GM12878 (cell line): ENCODE measurements around the gene SCRN2. TPM values are rescaled to one million over a fixed set of nuclear protein-coding genes. Genes with fewer than 3 reads are reported as not detected.
A peak's percentile ranks its signal among the peaks of the same experiment; 100 is the strongest.

ENCODE experiments used
- ATAC-seq: fragments of 200-7000 bp; cut with Tn5 transposase; 3 replicates; pipeline ENCODE4 v1.9.1; 2020; ENCODE audit warnings: mild to moderate bottlenecking, moderate library complexity
- BruUV-seq: library from RNA; stranded (reverse); fragments of 400-500 nt; replicated peaks from 2 replicates; lab custom pipeline; 2021; lab: Mats Ljungman, UMichigan
- CTCF ChIA-PET: fragments of 300-600 bp; sonication (Branson Sonifier 250); formaldehyde crosslinking; extraction: SDS; loops from one replicate; lab custom pipeline; 2021; ENCODE audit warnings: inconsistent platforms; lab: Yijun Ruan, JAX
- POLR2A ChIA-PET: fragments of 350-600 bp; formaldehyde crosslinking; extraction: SDS; loops from one replicate; lab custom pipeline; 2021; ENCODE audit warnings: inconsistent platforms; lab: Charles Lee
- RAD21 ChIA-PET: fragments of 300-600 bp; sonication (Branson Sonifier 250); formaldehyde crosslinking; loops from one replicate; lab custom pipeline; 2023; ENCODE audit warnings: antibody characterized with exemption; ENCODE audit not compliant: unreplicated experiment; lab: Charles Lee
- SMC1A ChIA-PET: fragments of 300-600 bp; sonication (Branson Sonifier 250); formaldehyde crosslinking; loops from one replicate; lab custom pipeline; 2023; ENCODE audit not compliant: unreplicated experiment, uncharacterized antibody; lab: Charles Lee
- DNase-seq: peaks from one replicate; pipeline ENCODE4 v3.0.0-alpha.2; 2011; ENCODE audit warnings: low read depth, low spot score
- FAIRE-seq: peaks from 3 replicates; lab custom pipeline; 2011; peaks lifted over from hg19 to GRCh38; lab: Jason Lieb, UNC
- H2AFZ ChIP-seq: 2 replicates; pipeline ENCODE4 v1.6.0; 2011; ENCODE audit warnings: low read depth, low read length, control low read depth; ENCODE audit not compliant: control insufficient read depth
- H3K27ac ChIP-seq: 2 replicates; pipeline ENCODE4 v1.5.1; 2011; ENCODE audit warnings: control low read depth; ENCODE audit not compliant: control insufficient read depth, insufficient read depth
- H3K27me3 ChIP-seq, 2 experiments: replicated peaks in 1 of 2; 2 replicates each; pipeline versions ENCODE4 v1.6.0 to v1.6.1; 2011; ENCODE audit warnings: low read length in 1 of 2; ENCODE audit not compliant: control insufficient read depth in 2 of 2, insufficient read depth in 2 of 2
- H3K36me3 ChIP-seq, 2 experiments: 2 replicates each; pipeline ENCODE4 v1.5.1; 2011; ENCODE audit warnings: low read length in 1 of 2; ENCODE audit not compliant: control insufficient read depth in 2 of 2, insufficient read depth in 2 of 2
- H3K4me1 ChIP-seq: 2 replicates; pipeline ENCODE4 v1.6.1; 2011; ENCODE audit warnings: mild to moderate bottlenecking, low read length, moderate library complexity, mixed read lengths; ENCODE audit not compliant: control insufficient read depth, insufficient read depth
- H3K4me2 ChIP-seq: 2 replicates; pipeline ENCODE4 v1.6.0; 2011; ENCODE audit warnings: control low read depth; ENCODE audit not compliant: control insufficient read depth, insufficient read depth
- H3K4me3 ChIP-seq: fragments of 200-600 bp; sonication (generic); 2 replicates; pipeline ENCODE4 v1.5.1; 2016
- H3K79me2 ChIP-seq: 2 replicates; pipeline ENCODE4 v1.6.0; 2011; ENCODE audit warnings: low read length; ENCODE audit not compliant: control insufficient read depth, insufficient read depth
- H3K9ac ChIP-seq: 2 replicates; pipeline ENCODE4 v1.8.0; 2011; ENCODE audit warnings: low read length, control low read depth, mixed read lengths; ENCODE audit not compliant: control insufficient read depth, insufficient read depth
- H3K9me3 ChIP-seq: replicated peaks from 3 replicates; pipeline ENCODE4 v1.5.1; 2011; ENCODE audit warnings: mild to moderate bottlenecking, low read length; ENCODE audit not compliant: control insufficient read depth, insufficient read depth
- H4K20me1 ChIP-seq: 2 replicates; pipeline ENCODE4 v1.6.0; 2011; ENCODE audit not compliant: control insufficient read depth, insufficient read depth
- EGR1 ChIP-seq, 2 experiments: IDR thresholded peaks; 1 replicate in 1 of 2; 2 replicates in 1 of 2; pipeline ENCODE4 v1.6.1; 2011 to 2012; ENCODE audit warnings: low read depth in 2 of 2, low read length in 2 of 2, borderline replicate concordance in 1 of 2, mild to moderate bottlenecking in 1 of 2, moderate library complexity in 1 of 2
- ETV6 ChIP-seq, 2 experiments: fragments of 450-650 bp in 1 of 2; IDR thresholded peaks in 1 of 2; conservative IDR thresholded peaks in 1 of 2; 2 replicates each; pipeline ENCODE4 v1.6.1; 2014; ENCODE audit warnings: antibody characterized with exemption in 1 of 2, borderline replicate concordance in 1 of 2, low read depth in 1 of 2, mild to moderate bottlenecking in 1 of 2, moderate library complexity in 1 of 2
- IKZF2 ChIP-seq, 2 experiments: fragments of 450-650 bp; IDR thresholded peaks; 2 replicates each; pipeline ENCODE4 v1.6.1; 2017; ENCODE audit warnings: mild to moderate bottlenecking in 2 of 2, moderate library complexity in 2 of 2
- JUNB ChIP-seq: IDR thresholded peaks from 2 replicates; pipeline ENCODE4 v1.6.1; 2016; ENCODE audit warnings: antibody characterized with exemption, mild to moderate bottlenecking
- MEF2A ChIP-seq: IDR thresholded peaks from 2 replicates; pipeline ENCODE4 v1.6.1; 2011; ENCODE audit warnings: low read depth, mild to moderate bottlenecking, low read length, moderate library complexity; ENCODE audit not compliant: insufficient read depth
- MEF2B ChIP-seq: fragments of 450-650 bp; IDR thresholded peaks from 2 replicates; pipeline ENCODE4 v1.6.1; 2018; ENCODE audit warnings: mild to moderate bottlenecking, moderate library complexity; ENCODE audit not compliant: partially characterized antibody, poor library complexity, severe bottlenecking
- PML ChIP-seq: IDR thresholded peaks from 2 replicates; pipeline ENCODE4 v1.6.1; 2012; ENCODE audit warnings: low read length, inconsistent platforms
- SMAD1 ChIP-seq: fragments of 450-650 bp; IDR thresholded peaks from 2 replicates; pipeline ENCODE4 v1.6.1; 2018; ENCODE audit warnings: mild to moderate bottlenecking, low read depth; ENCODE audit not compliant: partially characterized antibody
- ZNF384 ChIP-seq: IDR thresholded peaks from 2 replicates; pipeline ENCODE4 v1.6.1; 2012; ENCODE audit warnings: low read depth, mild to moderate bottlenecking, low read length, improper control_type of control experiment, borderline replicate concordance
- WGBS: methylation state at CpG from one replicate; pipeline ENCODE4 v1.1.6; 2016; ENCODE audit warnings: low lambda C conversion rate; ENCODE audit not compliant: insufficient replicate concordance, insufficient coverage; ENCODE audit errors: missing lambda C conversion rate; 5-methylcytosine and 5-hydroxymethylcytosine counted together
- in situ Hi-C: fragments of 300-500 bp; cut with MboI; formaldehyde crosslinking; loops from 9 replicates; pipeline ENCODE4 v1.14.3; 2018; ENCODE audit warnings: mixed read lengths
- intact Hi-C: fragments of 100-400 bp; cut with micrococcal nuclease; formaldehyde crosslinking; loops from one replicate; pipeline ENCODE4 v1.14.2; 2022; ENCODE audit not compliant: unreplicated experiment
- polyA plus RNA-seq, 11 experiments: library from polyadenylated mRNA; depleted of rRNA in 4 of 11; unstranded in 6 of 11; stranded (reverse) in 5 of 11; fragments of >200 nt; fragmentation: Nextera tagmentation in 4 of 11; fragmentation: Illumina TruSeq in 1 of 11; extraction: Ambion mirVana in 4 of 11; extraction: Trizol in 1 of 11; gene quantifications; 1 replicate in 1 of 11; 2 replicates in 10 of 11; pipeline versions ENCODE4 v1.2.1 to v1.2.3, GENCODE V29; 2011 to 2016; ENCODE audit warnings: inconsistent platforms in 2 of 11, missing spikeins in 2 of 11, low read depth in 1 of 11
- total RNA-seq, 4 experiments: library from RNA; depleted of rRNA in 3 of 4; stranded (reverse); fragments of >200 nt in 3 of 4; fragmentation: Illumina TruSeq in 1 of 4; extraction: Trizol in 1 of 4; gene quantifications; 2 replicates each; pipeline versions ENCODE4 v1.2.1 to v1.2.3, GENCODE V29; 2013 to 2021
- TF ChIP-seq, protein P1 (sequence below): fragments of 450-650 bp; IDR thresholded peaks from 2 replicates; pipeline ENCODE4 v1.6.1; 2017; ENCODE audit warnings: low read depth, mild to moderate bottlenecking, moderate library complexity
- TF ChIP-seq, protein P2 (sequence below), 3 experiments: IDR thresholded peaks in 2 of 3; conservative IDR thresholded peaks in 1 of 3; 2 replicates each; pipeline ENCODE4 v1.5.1; 2011; ENCODE audit warnings: low read depth in 3 of 3, low read length in 3 of 3, mild to moderate bottlenecking in 3 of 3, control low read depth in 2 of 3, moderate library complexity in 2 of 3, inconsistent platforms in 1 of 3, mixed read lengths in 1 of 3; ENCODE audit not compliant: control insufficient read depth in 2 of 3, insufficient read depth in 1 of 3; ENCODE audit errors: extremely low read depth in 1 of 3
- TF ChIP-seq, protein P3 (sequence below): fragments of 450-650 bp; conservative IDR thresholded peaks from 2 replicates; pipeline ENCODE4 v1.6.1; 2017; ENCODE audit warnings: mild to moderate bottlenecking, moderate library complexity

The SCRN2 gene
- total and polyA plus RNA-seq, 10 of the 15 experiments (the other 5 are each of a cell fraction or from before 2014, with no cell fraction given): 0.34 to 33.3 (median 20.1) TPM

DNA sequence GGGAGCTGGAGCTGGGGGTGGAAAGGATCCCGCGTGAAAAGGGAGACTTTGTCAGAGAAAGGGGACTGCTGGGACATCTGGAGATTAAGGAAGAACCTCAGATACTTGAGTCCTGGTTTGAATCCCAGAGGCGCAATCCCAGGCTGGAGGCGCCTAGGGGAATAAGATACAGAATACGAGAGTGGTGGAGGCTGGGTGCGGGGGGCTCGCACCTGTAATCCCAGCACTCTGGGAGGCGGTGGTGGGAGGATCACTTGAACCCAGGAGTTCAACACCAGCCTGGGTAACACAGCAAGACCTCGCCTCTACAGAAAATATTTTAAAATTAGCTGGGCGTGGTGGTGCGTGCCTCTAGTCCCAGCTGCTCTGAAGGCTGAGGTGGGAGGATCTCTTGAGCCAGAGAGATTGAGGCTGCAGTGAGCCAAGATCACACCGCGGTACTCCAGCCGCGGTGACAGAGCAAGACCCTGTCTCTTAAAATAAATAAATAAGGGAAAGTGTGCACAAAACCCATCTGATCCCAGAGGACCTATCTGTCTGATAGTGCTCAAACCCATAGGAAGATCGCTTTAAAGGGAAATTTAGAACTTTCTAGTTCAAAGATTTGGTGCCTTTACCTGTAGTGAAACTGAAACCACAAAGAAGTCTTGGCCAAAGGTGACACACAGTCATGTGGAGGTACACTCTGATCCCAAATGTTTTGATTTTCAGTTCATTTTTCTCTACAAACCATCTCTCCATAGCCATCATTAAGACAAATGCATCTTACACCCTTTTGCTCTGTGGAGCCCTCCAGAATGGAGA is 617 bp upstream of the SCRN2 start (continued):
- TF ChIP-seq, protein P1, sequence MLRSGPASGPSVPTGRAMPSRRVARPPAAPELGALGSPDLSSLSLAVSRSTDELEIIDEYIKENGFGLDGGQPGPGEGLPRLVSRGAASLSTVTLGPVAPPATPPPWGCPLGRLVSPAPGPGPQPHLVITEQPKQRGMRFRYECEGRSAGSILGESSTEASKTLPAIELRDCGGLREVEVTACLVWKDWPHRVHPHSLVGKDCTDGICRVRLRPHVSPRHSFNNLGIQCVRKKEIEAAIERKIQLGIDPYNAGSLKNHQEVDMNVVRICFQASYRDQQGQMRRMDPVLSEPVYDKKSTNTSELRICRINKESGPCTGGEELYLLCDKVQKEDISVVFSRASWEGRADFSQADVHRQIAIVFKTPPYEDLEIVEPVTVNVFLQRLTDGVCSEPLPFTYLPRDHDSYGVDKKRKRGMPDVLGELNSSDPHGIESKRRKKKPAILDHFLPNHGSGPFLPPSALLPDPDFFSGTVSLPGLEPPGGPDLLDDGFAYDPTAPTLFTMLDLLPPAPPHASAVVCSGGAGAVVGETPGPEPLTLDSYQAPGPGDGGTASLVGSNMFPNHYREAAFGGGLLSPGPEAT: no peak
- no peak for TF ChIP-seq JUNB
- TF ChIP-seq ETV6 (conservative IDR thresholded peaks at IDR 0.05 in 1 of 2, IDR thresholded peaks at IDR 0.05 in 1 of 2; ENCODE audit: borderline replicate concordance in 1 of 2, low read depth in 1 of 2): no peak
- peak in 1 of 2 experiments; percentile 36; a peak in 1 of 4 replicates for TF ChIP-seq IKZF2 (IDR thresholded peaks at IDR 0.05)
- TF ChIP-seq MEF2B: no peak

DNA sequence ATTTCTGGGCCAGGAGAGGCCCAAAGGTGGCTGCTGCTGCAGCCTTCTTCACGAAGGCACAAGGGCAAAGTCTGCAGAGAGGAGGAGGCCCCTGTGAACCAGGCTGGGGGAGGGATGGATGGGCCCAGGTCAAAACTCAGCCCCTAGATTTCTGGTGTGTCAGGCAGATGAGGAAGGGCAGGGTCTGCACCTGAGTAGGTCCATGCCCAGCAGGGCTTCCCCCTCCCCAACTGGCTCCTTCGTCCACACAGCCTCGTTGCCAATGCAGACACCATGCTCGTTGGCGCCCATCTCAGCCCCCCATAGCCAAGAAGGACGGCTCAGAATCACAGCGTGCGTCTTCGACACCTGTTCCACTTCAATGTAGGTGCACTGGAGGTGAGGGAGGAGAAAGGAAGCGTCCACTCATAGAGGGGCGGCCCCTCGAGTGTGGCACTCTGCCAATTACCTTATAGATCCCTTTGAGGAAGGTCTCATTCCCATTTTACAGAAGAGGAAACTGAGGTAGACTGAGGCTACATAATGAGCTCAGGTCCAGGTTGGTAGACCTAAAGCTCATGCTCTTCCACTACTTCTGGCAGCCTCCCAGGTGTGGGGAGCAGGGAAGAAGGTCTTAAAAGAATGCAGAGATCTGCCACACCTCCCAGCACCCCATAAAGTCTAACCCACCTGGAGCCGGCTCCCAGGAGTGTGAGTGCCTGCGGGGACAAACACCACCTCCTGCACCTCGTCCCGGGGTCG is 902 bp downstream of the SCRN2 start:
- no peaks in the 10 kb centered on the region for H4K20me1 ChIP-seq
- FAIRE-seq (no peak), DNase-seq (no peak), ATAC-seq (no peak)
- ChIA-PET CTCF (interaction anchor here (0.6 to 12.4 kb wide), 20 partner anchors 9 to 178 kb away, joined by 3 to 502 read pairs (median 4); partner anchors contain the start of genes CDK5RAP3, LRRC46, MRPL10 and OSBPL7), RAD21 (interaction anchor here (1.0 to 7.7 kb wide), 9 partner anchors 49 to 191 kb away, joined by 3 to 206 read pairs (median 8); partner anchors contain the start of genes CDK5RAP3, KPNB1, PNPO and SP2), POLR2A (interaction anchor here (0.6 to 1.9 kb wide), 5 partner anchors 14 to 101 kb away, joined by 4 to 12 read pairs (median 5); partner anchors contain the start of genes OSBPL7, PNPO and SP2), SMC1A (interaction anchor here (0.8 to 13.1 kb wide), 10 partner anchors 9 to 178 kb away, joined by 3 to 231 read pairs (median 7); partner anchors contain the start of genes CDK5RAP3, PNPO and SP2)
- 57% methylated on average over 17 of the region's 17 CpGs for WGBS
- H3K4me3 ChIP-seq: peak overlapping the region; percentile 74
- peaks cover 22% of the 10 kb centered on the region for H3K4me1 ChIP-seq
- H3K36me3 ChIP-seq: no peaks in the 10 kb centered on the region
- H3K9ac ChIP-seq: peak overlapping the region; percentile 74
- no peaks in the 10 kb centered on the region for H3K9me3 ChIP-seq
- in situ Hi-C loops: loop anchor here (5.0 to 10.0 kb wide), 3 partner anchors 52 to 785 kb away; partner anchors contain the start of gene HOXB9
- H3K79me2 ChIP-seq: no peaks in the 10 kb centered on the region
- peak overlapping the region; percentile 17; the same call in 1 of the 2 replicates for H3K27ac ChIP-seq
- no peaks in the 10 kb centered on the region; a peak in 1 of 4 replicates for H3K27me3 ChIP-seq
- peak overlapping the region; percentile 91 for H2AFZ ChIP-seq
- no TSS peak for BruUV-seq
- peak overlapping the region; percentile 72 for H3K4me2 ChIP-seq
- intact Hi-C loops: loop anchor here (2.0 kb wide), 1 partner anchor 101 kb away; the partner anchor contains the start of gene PNPO
- no peak for TF ChIP-seq EGR1 (IDR thresholded peaks at IDR 0.05; ENCODE audit: borderline replicate concordance in 1 of 2, low read depth in 2 of 2, low read length in 2 of 2)
- TF ChIP-seq PML: no peak
- TF ChIP-seq, protein P2, sequence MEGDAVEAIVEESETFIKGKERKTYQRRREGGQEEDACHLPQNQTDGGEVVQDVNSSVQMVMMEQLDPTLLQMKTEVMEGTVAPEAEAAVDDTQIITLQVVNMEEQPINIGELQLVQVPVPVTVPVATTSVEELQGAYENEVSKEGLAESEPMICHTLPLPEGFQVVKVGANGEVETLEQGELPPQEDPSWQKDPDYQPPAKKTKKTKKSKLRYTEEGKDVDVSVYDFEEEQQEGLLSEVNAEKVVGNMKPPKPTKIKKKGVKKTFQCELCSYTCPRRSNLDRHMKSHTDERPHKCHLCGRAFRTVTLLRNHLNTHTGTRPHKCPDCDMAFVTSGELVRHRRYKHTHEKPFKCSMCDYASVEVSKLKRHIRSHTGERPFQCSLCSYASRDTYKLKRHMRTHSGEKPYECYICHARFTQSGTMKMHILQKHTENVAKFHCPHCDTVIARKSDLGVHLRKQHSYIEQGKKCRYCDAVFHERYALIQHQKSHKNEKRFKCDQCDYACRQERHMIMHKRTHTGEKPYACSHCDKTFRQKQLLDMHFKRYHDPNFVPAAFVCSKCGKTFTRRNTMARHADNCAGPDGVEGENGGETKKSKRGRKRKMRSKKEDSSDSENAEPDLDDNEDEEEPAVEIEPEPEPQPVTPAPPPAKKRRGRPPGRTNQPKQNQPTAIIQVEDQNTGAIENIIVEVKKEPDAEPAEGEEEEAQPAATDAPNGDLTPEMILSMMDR (IDR thresholded peaks at IDR 0.05 in 2 of 3, conservative IDR thresholded peaks at IDR 0.05 in 1 of 3; ENCODE audit: control insufficient read depth in 2 of 3, extremely low read depth in 1 of 3, insufficient read depth in 1 of 3, low read depth in 3 of 3, low read length in 3 of 3): no peak
- no peak for TF ChIP-seq SMAD1
- TF ChIP-seq, protein P3, sequence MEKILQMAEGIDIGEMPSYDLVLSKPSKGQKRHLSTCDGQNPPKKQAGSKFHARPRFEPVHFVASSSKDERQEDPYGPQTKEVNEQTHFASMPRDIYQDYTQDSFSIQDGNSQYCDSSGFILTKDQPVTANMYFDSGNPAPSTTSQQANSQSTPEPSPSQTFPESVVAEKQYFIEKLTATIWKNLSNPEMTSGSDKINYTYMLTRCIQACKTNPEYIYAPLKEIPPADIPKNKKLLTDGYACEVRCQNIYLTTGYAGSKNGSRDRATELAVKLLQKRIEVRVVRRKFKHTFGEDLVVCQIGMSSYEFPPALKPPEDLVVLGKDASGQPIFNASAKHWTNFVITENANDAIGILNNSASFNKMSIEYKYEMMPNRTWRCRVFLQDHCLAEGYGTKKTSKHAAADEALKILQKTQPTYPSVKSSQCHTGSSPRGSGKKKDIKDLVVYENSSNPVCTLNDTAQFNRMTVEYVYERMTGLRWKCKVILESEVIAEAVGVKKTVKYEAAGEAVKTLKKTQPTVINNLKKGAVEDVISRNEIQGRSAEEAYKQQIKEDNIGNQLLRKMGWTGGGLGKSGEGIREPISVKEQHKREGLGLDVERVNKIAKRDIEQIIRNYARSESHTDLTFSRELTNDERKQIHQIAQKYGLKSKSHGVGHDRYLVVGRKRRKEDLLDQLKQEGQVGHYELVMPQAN: no peak
- no peak for TF ChIP-seq ZNF384
- no peak for TF ChIP-seq MEF2A
